Vagina (tissue), 2 donors: Measurements from ENCODE around the gene CHAD. TPM values are rescaled to one million over a fixed set of nuclear protein-coding genes. Genes with fewer than 3 reads are reported as not detected.

Experiments used
- DNase-seq, 2 donors: peaks; one replicate each; pipeline ENCODE4 v3.0.0-alpha.2; 2017; ENCODE audit errors: extremely low spot score in 2 of 2
- H3K27ac ChIP-seq: fragments of 200-600 bp; sonication (generic); one replicate; pipeline ENCODE4 v1.5.1; 2019
- H3K27me3 ChIP-seq: fragments of 200-600 bp; sonication (generic); one replicate; pipeline ENCODE4 v1.5.1; 2019
- H3K36me3 ChIP-seq, 2 donors: fragments of 200-600 bp; sonication (generic); one replicate each; pipeline ENCODE4 v1.5.1; 2017 to 2019
- H3K4me1 ChIP-seq: fragments of 200-600 bp; sonication (generic); one replicate; pipeline ENCODE4 v1.5.1; 2019
- H3K4me3 ChIP-seq, 2 donors: fragments of 200-600 bp; sonication (generic); 1 replicate in 1 of 2; 2 replicates in 1 of 2; pipeline ENCODE4 v1.5.1; 2016 to 2019
- H3K9me3 ChIP-seq: fragments of 200-600 bp; sonication (generic); one replicate; pipeline ENCODE4 v1.5.1; 2019
- POLR2A ChIP-seq, 2 donors: fragments of 450-650 bp; IDR thresholded peaks; one replicate each; pipeline ENCODE4 v1.6.1; 2017; ENCODE audit warnings: antibody characterized with exemption in 2 of 2, mild to moderate bottlenecking in 2 of 2, moderate library complexity in 2 of 2
- POLR2AphosphoS5 ChIP-seq, 2 donors: sonication (generic); formaldehyde crosslinking; IDR thresholded peaks; one replicate each; pipeline ENCODE4 v1.9.0; 2017; ENCODE audit warnings: antibody characterized with exemption in 2 of 2, mild to moderate bottlenecking in 2 of 2, low read depth in 1 of 2; ENCODE audit not compliant: insufficient read depth in 1 of 2
- intact Hi-C: fragments of 100-400 bp; cut with DNase I; formaldehyde crosslinking; loops from one replicate; pipeline ENCODE4 v1.15.1; 2023
- total RNA-seq: library from RNA; depleted of rRNA; stranded (reverse); fragments of >200 nt; gene quantifications from one replicate; pipeline ENCODE4 v1.2.3, GENCODE V29; 2016
- TF ChIP-seq, protein P1 (sequence below), 3 experiments: fragments of 450-650 bp in 2 of 3; fragments of 200-600 bp in 1 of 3; sonication (generic) in 1 of 3; IDR thresholded peaks; one replicate each; pipeline ENCODE4 v1.5.1; 2017 to 2019; ENCODE audit warnings: antibody characterized with exemption in 3 of 3, mild to moderate bottlenecking in 2 of 3, moderate library complexity in 2 of 3

The CHAD gene, protein sequence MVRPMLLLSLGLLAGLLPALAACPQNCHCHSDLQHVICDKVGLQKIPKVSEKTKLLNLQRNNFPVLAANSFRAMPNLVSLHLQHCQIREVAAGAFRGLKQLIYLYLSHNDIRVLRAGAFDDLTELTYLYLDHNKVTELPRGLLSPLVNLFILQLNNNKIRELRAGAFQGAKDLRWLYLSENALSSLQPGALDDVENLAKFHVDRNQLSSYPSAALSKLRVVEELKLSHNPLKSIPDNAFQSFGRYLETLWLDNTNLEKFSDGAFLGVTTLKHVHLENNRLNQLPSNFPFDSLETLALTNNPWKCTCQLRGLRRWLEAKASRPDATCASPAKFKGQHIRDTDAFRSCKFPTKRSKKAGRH
- not detected for total RNA-seq

DNA sequence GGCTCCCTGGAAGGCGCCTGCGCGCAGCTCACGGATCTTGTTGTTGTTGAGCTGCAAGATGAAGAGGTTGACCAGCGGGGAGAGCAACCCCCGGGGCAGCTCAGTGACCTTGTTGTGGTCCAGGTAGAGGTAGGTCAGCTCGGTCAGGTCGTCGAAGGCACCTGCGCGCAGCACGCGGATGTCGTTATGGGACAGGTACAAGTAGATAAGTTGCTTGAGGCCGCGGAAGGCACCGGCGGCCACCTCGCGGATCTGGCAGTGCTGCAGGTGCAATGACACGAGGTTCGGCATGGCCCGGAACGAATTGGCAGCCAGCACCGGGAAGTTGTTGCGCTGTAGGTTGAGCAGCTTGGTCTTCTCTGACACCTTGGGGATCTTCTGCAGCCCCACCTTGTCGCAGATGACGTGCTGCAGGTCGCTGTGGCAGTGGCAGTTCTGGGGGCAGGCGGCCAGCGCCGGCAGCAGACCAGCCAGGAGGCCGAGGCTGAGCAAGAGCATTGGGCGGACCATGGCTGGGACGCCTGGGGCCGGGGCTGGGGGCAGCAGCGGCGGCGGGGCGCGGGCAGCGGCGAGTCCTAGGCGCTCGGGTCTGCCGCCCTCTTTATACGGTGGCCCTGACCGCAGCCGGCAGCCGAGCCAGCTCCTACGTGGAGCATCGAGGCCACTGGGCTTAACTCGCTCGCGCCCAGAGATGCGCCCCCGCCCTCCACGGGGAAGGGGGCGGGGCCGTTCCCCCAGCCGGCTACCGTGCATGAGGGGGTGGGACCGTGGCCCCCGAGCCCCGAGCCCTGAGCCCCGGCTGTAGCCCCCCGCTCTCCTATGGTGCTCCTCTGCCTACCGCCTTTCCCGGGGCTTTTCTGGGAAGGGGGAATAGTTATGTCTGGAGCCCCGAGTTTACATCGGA lies at the start of gene CHAD:
CHAD (minus strand) TSS at position 577 of the 904 bp plus-strand sequence; CDS start at position 510, 67 bp downstream.
- Histone ChIP-seq H3K27me3 (no peaks in the 10 kb centered on the region), H3K27ac (peak within 1 kb of the TSS; percentile 27), H3K9me3 (no peaks in the 10 kb centered on the region), H3K36me3 (peaks cover 0 to 8% of the 10 kb centered on the region in 2 donors), H3K4me1 (peaks cover 39% of the 10 kb centered on the region), H3K4me3 (peak within 1 kb of the TSS; percentile 43 to 45)
- DNase-seq = peak in 1 of 2 donors; percentile 86
- TF ChIP-seq POLR2A (IDR thresholded peaks at IDR 0.05) (no peak), POLR2AphosphoS5 (IDR thresholded peaks at IDR 0.05; ENCODE audit: insufficient read depth in 1 of 2, low read depth in 1 of 2) (no peak)
- TF ChIP-seq, protein P1, sequence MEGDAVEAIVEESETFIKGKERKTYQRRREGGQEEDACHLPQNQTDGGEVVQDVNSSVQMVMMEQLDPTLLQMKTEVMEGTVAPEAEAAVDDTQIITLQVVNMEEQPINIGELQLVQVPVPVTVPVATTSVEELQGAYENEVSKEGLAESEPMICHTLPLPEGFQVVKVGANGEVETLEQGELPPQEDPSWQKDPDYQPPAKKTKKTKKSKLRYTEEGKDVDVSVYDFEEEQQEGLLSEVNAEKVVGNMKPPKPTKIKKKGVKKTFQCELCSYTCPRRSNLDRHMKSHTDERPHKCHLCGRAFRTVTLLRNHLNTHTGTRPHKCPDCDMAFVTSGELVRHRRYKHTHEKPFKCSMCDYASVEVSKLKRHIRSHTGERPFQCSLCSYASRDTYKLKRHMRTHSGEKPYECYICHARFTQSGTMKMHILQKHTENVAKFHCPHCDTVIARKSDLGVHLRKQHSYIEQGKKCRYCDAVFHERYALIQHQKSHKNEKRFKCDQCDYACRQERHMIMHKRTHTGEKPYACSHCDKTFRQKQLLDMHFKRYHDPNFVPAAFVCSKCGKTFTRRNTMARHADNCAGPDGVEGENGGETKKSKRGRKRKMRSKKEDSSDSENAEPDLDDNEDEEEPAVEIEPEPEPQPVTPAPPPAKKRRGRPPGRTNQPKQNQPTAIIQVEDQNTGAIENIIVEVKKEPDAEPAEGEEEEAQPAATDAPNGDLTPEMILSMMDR (IDR thresholded peaks at IDR 0.05) = no peak
- intact Hi-C loops = no loop called here

GRCh38 chr17:50517504-50518383 lies 49.1 kb upstream of the CHAD start:
- H3K27me3 ChIP-seq = no peaks in the 10 kb centered on the region
- H3K36me3 ChIP-seq = no peaks in the 10 kb centered on the region
- H3K9me3 ChIP-seq = no peaks in the 10 kb centered on the region
- intact Hi-C loops = no loop called here
- peaks cover 8% of the 10 kb centered on the region for H3K4me1 ChIP-seq
- H3K27ac ChIP-seq = no peak overlapping the region
- no peak overlapping the region for H3K4me3 ChIP-seq
- DNase-seq = no peak
- TF ChIP-seq POLR2A (IDR thresholded peaks at IDR 0.05) (no peak), POLR2AphosphoS5 (IDR thresholded peaks at IDR 0.05; ENCODE audit: insufficient read depth in 1 of 2, low read depth in 1 of 2) (no peak)
- TF ChIP-seq, protein P1 (IDR thresholded peaks at IDR 0.05) = no peak

GRCh38 chr17:50517011-50517410 lies 48.3 kb upstream of the CHAD start:
- intact Hi-C loops = no loop called here
- no peaks in the 10 kb centered on the region for H3K9me3 ChIP-seq
- no peak for DNase-seq
- peaks cover 8% of the 10 kb centered on the region for H3K4me1 ChIP-seq
- TF ChIP-seq POLR2A (IDR thresholded peaks at IDR 0.05) (no peak), POLR2AphosphoS5 (IDR thresholded peaks at IDR 0.05; ENCODE audit: insufficient read depth in 1 of 2, low read depth in 1 of 2) (no peak)
- TF ChIP-seq, protein P1 (IDR thresholded peaks at IDR 0.05) = no peak
- H3K27me3 ChIP-seq = no peaks in the 10 kb centered on the region
- no peak overlapping the region for H3K4me3 ChIP-seq
- H3K27ac ChIP-seq = no peak overlapping the region
- no peaks in the 10 kb centered on the region for H3K36me3 ChIP-seq

- Histone ChIP-seq H3K36me3 (no peaks in the 10 kb centered on the region), H3K9me3 (no peaks in the 10 kb centered on the region), H3K27me3 (no peaks in the 10 kb centered on the region), H3K4me1 (peaks cover 8% of the 10 kb centered on the region), H3K4me3 (no peak overlapping the region), H3K27ac (no peak overlapping the region)
- TF ChIP-seq POLR2A (IDR thresholded peaks at IDR 0.05) = no peak
- TF ChIP-seq, protein P1 (IDR thresholded peaks at IDR 0.05) = no peak
- no peak for TF ChIP-seq POLR2AphosphoS5 (IDR thresholded peaks at IDR 0.05; ENCODE audit: insufficient read depth in 1 of 2, low read depth in 1 of 2)
- no peak for DNase-seq
- intact Hi-C loops = no loop called here
Observed at GRCh38 chr17:50514936-50515702, 46.4 kb upstream of the CHAD start.
